K562 (cell line): ENCODE measurements around the gene ITGA2B. TPM values are rescaled to one million over a fixed set of nuclear protein-coding genes. Genes with fewer than 3 reads are reported as not detected.

Experiments used
- ATAC-seq: fragments of 200-7000 bp; cut with Tn5 transposase; 3 replicates; pipeline ENCODE4 v1.9.1; 2020; ENCODE audit warnings: moderate library complexity
- BruUV-seq: library from RNA; stranded (reverse); fragments of 400-500 nt; replicated peaks from 2 replicates; lab custom pipeline; 2021; lab: Mats Ljungman, UMichigan
- CTCF ChIA-PET: fragments of 300-600 bp; formaldehyde crosslinking; extraction: SDS; loops from one replicate; lab custom pipeline; 2021; ENCODE audit warnings: low intra/inter-chr PET ratio; lab: Yijun Ruan, JAX
- POLR2A ChIA-PET: fragments of 300-600, 350-650 bp; sonication (Branson Sonifier 250); formaldehyde crosslinking; extraction: SDS; loops from one replicate; lab custom pipeline; 2021; ENCODE audit warnings: antibody characterized with exemption, inconsistent platforms; lab: Yijun Ruan, JAX
- DNase-seq, 4 experiments: peaks; one replicate each; pipeline versions ENCODE4 v3.0.0 to v3.0.0-alpha.2; 2011 to 2018; ENCODE audit warnings: low spot score in 3 of 4, mixed read lengths in 3 of 4; ENCODE audit errors: extremely low read depth in 1 of 4
- FAIRE-seq: peaks from 2 replicates; lab custom pipeline; 2011; peaks lifted over from hg19 to GRCh38; lab: Jason Lieb, UNC
- H2AFZ ChIP-seq: 2 replicates; pipeline ENCODE4 v1.6.0; 2011; ENCODE audit warnings: low read depth, low read length, control low read depth, inconsistent platforms
- H3K27ac ChIP-seq: fragments of 200-600 bp; 3 replicates; pipeline ENCODE4 v1.8.0; 2011; ENCODE audit warnings: low read depth, mild to moderate bottlenecking, control low read depth, inconsistent platforms, low read length, moderate library complexity, mixed read lengths; ENCODE audit errors: extremely low read depth
- H3K27me3 ChIP-seq, 2 experiments: fragments of 300-600 bp in 1 of 2; 2 replicates in 1 of 2; 3 replicates in 1 of 2; pipeline versions ENCODE4 v1.6.0 to v1.8.0; 2011; ENCODE audit warnings: inconsistent platforms in 2 of 2, low read length in 2 of 2, mild to moderate bottlenecking in 1 of 2, mixed read lengths in 1 of 2, moderate library complexity in 1 of 2; ENCODE audit not compliant: control insufficient read depth in 2 of 2, insufficient read depth in 2 of 2
- H3K36me3 ChIP-seq: fragments of 300-600 bp; 3 replicates; pipeline ENCODE4 v1.8.0; 2011; ENCODE audit warnings: mild to moderate bottlenecking, low read length, inconsistent platforms; ENCODE audit not compliant: control insufficient read depth, insufficient read depth
- H3K4me1 ChIP-seq, 2 experiments: fragments of 200-600 bp in 1 of 2; replicated peaks in 1 of 2; 2 replicates in 1 of 2; 3 replicates in 1 of 2; pipeline versions ENCODE4 v1.5.1 to v1.8.0; 2011; ENCODE audit warnings: inconsistent platforms in 2 of 2, low read length in 2 of 2, mild to moderate bottlenecking in 1 of 2, mixed read lengths in 1 of 2, moderate library complexity in 1 of 2; ENCODE audit not compliant: control insufficient read depth in 2 of 2, insufficient read depth in 2 of 2
- H3K4me2 ChIP-seq: 2 replicates; pipeline ENCODE4 v1.6.1; 2011; ENCODE audit warnings: low read length, control low read depth, inconsistent platforms, mixed read lengths; ENCODE audit not compliant: insufficient read depth
- H3K4me3 ChIP-seq: fragments of 200-600 bp; sonication (generic), shearing (Covaris generic); 2 replicates; pipeline ENCODE4 v1.5.1; 2016; ENCODE audit warnings: control low read depth, inconsistent platforms
- H3K79me2 ChIP-seq: fragments of 200-600 bp; 3 replicates; pipeline ENCODE4 v1.8.0; 2011; ENCODE audit warnings: low read length, inconsistent platforms; ENCODE audit not compliant: control insufficient read depth, insufficient read depth
- H3K9ac ChIP-seq, 2 experiments: 2 replicates each; pipeline versions ENCODE4 v1.6.0 to v1.6.1; 2011; ENCODE audit warnings: low read depth in 2 of 2, low read length in 2 of 2, control low read depth in 1 of 2, inconsistent platforms in 1 of 2, mild to moderate bottlenecking in 1 of 2, mixed read lengths in 1 of 2; ENCODE audit not compliant: insufficient read depth in 1 of 2
- H3K9me1 ChIP-seq: one replicate; pipeline ENCODE4 v1.6.0; 2011; ENCODE audit warnings: inconsistent platforms, mild to moderate bottlenecking, low read length, moderate library complexity; ENCODE audit not compliant: control insufficient read depth, insufficient read depth
- H3K9me3 ChIP-seq: replicated peaks from 2 replicates; pipeline ENCODE4 v1.5.1; 2011; ENCODE audit warnings: low read depth, low read length, inconsistent platforms; ENCODE audit not compliant: control insufficient read depth, insufficient read depth
- H4K20me1 ChIP-seq: replicated peaks from 2 replicates; pipeline ENCODE4 v1.6.1; 2011; ENCODE audit warnings: low read length, inconsistent platforms, mixed read lengths; ENCODE audit not compliant: control insufficient read depth, insufficient read depth
- BRD9 ChIP-seq: fragments of 450-650 bp; IDR thresholded peaks from 2 replicates; pipeline ENCODE4 v1.6.1; 2018; ENCODE audit warnings: low read depth; ENCODE audit not compliant: partially characterized antibody
- E2F8 ChIP-seq: fragments of 450-650 bp; IDR thresholded peaks from 2 replicates; pipeline ENCODE4 v1.7.1; 2018; ENCODE audit warnings: mild to moderate bottlenecking, low read depth; ENCODE audit not compliant: partially characterized antibody
- FOS ChIP-seq: IDR thresholded peaks from 3 replicates; pipeline ENCODE4 v1.6.1; 2011; ENCODE audit not compliant: insufficient read length; ENCODE audit errors: extremely low read depth
- IRF2 ChIP-seq: sonication (generic); formaldehyde crosslinking; IDR thresholded peaks from 2 replicates; pipeline ENCODE4 v1.8.1; 2022; ENCODE audit warnings: mild to moderate bottlenecking, missing genetic modification reagents
- IRF9 ChIP-seq: fragments of 450-650 bp; IDR thresholded peaks from 2 replicates; pipeline ENCODE4 v1.6.1; 2016; ENCODE audit warnings: missing biosample characterization, missing genetic modification characterization
- KAT2B ChIP-seq: IDR thresholded peaks from one replicate; pipeline ENCODE4 v1.6.1; 2012; ENCODE audit warnings: low read depth, mild to moderate bottlenecking, control low read depth, inconsistent platforms, low read length, moderate library complexity
- PCBP1 ChIP-seq: fragments of 200-400 bp; formaldehyde crosslinking; IDR thresholded peaks from 2 replicates; pipeline ENCODE4 v1.6.1; 2018; ENCODE audit warnings: mild to moderate bottlenecking, low read depth, low read length; ENCODE audit not compliant: poor library complexity, severe bottlenecking
- SIRT6 ChIP-seq: IDR thresholded peaks from one replicate; pipeline ENCODE4 v1.6.1; 2012; ENCODE audit warnings: low read depth, mild to moderate bottlenecking, control low read depth, inconsistent platforms, low read length, moderate library complexity
- SREBF1 ChIP-seq: fragments of 150-350 bp; IDR thresholded peaks from 2 replicates; pipeline ENCODE4 v1.6.1; 2014; ENCODE audit warnings: antibody characterized with exemption, low read depth, low read length, borderline replicate concordance
- SRSF3 ChIP-seq: fragments of 200-400 bp; formaldehyde crosslinking; IDR thresholded peaks from 2 replicates; pipeline ENCODE4 v1.6.1; 2016; ENCODE audit warnings: mild to moderate bottlenecking, low read length, moderate library complexity; ENCODE audit not compliant: insufficient read depth
- STAT5A ChIP-seq: IDR thresholded peaks from 2 replicates; pipeline ENCODE4 v1.6.1; 2012; ENCODE audit warnings: low read length, inconsistent platforms, borderline replicate concordance
- TCF3 ChIP-seq: sonication (generic); formaldehyde crosslinking; IDR thresholded peaks from 2 replicates; pipeline ENCODE4 v1.4.0; 2020; ENCODE audit warnings: mild to moderate bottlenecking, missing genetic modification reagents
- TRIM24 ChIP-seq, 2 experiments: fragments of 450-650 bp; IDR thresholded peaks; 2 replicates each; pipeline ENCODE4 v1.6.1; 2016
- TRIM25 ChIP-seq: fragments of 450-650 bp; IDR thresholded peaks from 2 replicates; pipeline ENCODE4 v1.7.0; 2016; ENCODE audit warnings: borderline replicate concordance
- ZBTB5 ChIP-seq: fragments of 450-650 bp; IDR thresholded peaks from 2 replicates; pipeline ENCODE4 v1.6.1; 2017; ENCODE audit warnings: antibody characterized with exemption
- ZNF263 ChIP-seq: sonication (generic); formaldehyde crosslinking; IDR thresholded peaks from 2 replicates; pipeline ENCODE4 v1.8.0; 2022; ENCODE audit warnings: mild to moderate bottlenecking, missing genetic modification reagents, borderline replicate concordance
- WGBS: fragments of 100-300 bp; shearing (Covaris generic); methylation state at CpG from one replicate; pipeline ENCODE4 v1.1.6; 2016; ENCODE audit warnings: low coverage, mixed read lengths; ENCODE audit not compliant: insufficient coverage; ENCODE audit errors: missing lambda C conversion rate; 5-methylcytosine and 5-hydroxymethylcytosine counted together
- in situ Hi-C: fragments of 300-500 bp; cut with MboI; formaldehyde crosslinking; loops from 4 replicates; pipeline ENCODE4 v1.15.0; 2018; ENCODE audit warnings: inconsistent platforms, mixed read lengths
- intact Hi-C: fragments of 100-400 bp; cut with micrococcal nuclease; formaldehyde crosslinking; loops from 2 replicates; pipeline ENCODE4 v1.14.2; 2022
- polyA plus RNA-seq, 8 experiments: library from polyadenylated mRNA; depleted of rRNA in 4 of 8; stranded (reverse) in 5 of 8; unstranded in 3 of 8; fragments of >200 nt; fragmentation: Nextera tagmentation in 2 of 8; fragmentation: Illumina TruSeq in 1 of 8; extraction: Ambion mirVana in 2 of 8; extraction: Trizol in 1 of 8; gene quantifications; 2 replicates each; pipeline versions ENCODE4 v1.2.1 to v1.2.3, GENCODE V29; 2011 to 2014; ENCODE audit warnings: inconsistent platforms in 1 of 8, missing spikeins in 1 of 8
- total RNA-seq, 7 experiments: library from RNA; depleted of rRNA in 6 of 7; stranded (reverse); fragments of >200 nt in 6 of 7; fragmentation: Illumina TruSeq in 2 of 7; extraction: Trizol in 2 of 7; gene quantifications; 2 replicates each; pipeline versions ENCODE4 v1.2.1 to v1.2.3, GENCODE V29; 2011 to 2021; ENCODE audit warnings: low replicate concordance in 1 of 7

ITGA2B gene
- total and polyA plus RNA-seq, 9 of the 15 experiments (the other 6 are each of a cell fraction or from before 2014, with no cell fraction given) = 1.1 to 26.4 (median 5.6) TPM

GRCh38 chr17:44380767-44381166 is 8.7 kb downstream of the ITGA2B start:
- no peak for DNase-seq
- intact Hi-C loops (no loop called here), in situ Hi-C loops (no loop called here)
- no peaks in the 10 kb centered on the region; a peak in 1 of 5 replicates for H3K27me3 ChIP-seq
- no peaks in the 10 kb centered on the region for H3K36me3 ChIP-seq
- no peaks in the 10 kb centered on the region for H3K9me3 ChIP-seq
- H3K79me2 ChIP-seq = peaks cover under 1% of the 10 kb centered on the region; the same call in 1 of the 3 replicates
- no peak overlapping the region for H2AFZ ChIP-seq
- POLR2A ChIA-PET = interaction anchor here (0.5 to 1.0 kb wide), 3 partner anchors 11 to 1992 kb away, joined by 3 to 5 read pairs (median 3); partner anchors contain the start of gene STAT3
- no TSS peak for BruUV-seq
- peaks cover 7 to 35% of the 10 kb centered on the region in 2 experiments for H3K4me1 ChIP-seq
- no peak overlapping the region for H3K4me3 ChIP-seq
- no peak for FAIRE-seq
- H4K20me1 ChIP-seq = no peaks in the 10 kb centered on the region
- no peak overlapping the region; a peak in 1 of 4 replicates for H3K9ac ChIP-seq
- H3K9me1 ChIP-seq = no peaks in the 10 kb centered on the region
- H3K27ac ChIP-seq = no peak overlapping the region
- no peak overlapping the region for H3K4me2 ChIP-seq
- WGBS = 39% methylated on average over 9 of the region's 9 CpGs
- CTCF ChIA-PET = no interaction called here
- ATAC-seq = no peak
- TF ChIP-seq IRF2 (no peak), TRIM24 (IDR thresholded peaks at IDR 0.05) (no peak), TCF3 (CRISPR knock-in tag) (no peak), SRSF3 (no peak), STAT5A (no peak), SREBF1 (no peak), TRIM25 (no peak), ZNF263 (CRISPR knock-in tag) (no peak), IRF9 (tag) (no peak), FOS (no peak), ZBTB5 (no peak), BRD9 (no peak), SIRT6 (no peak), KAT2B (no peak), E2F8 (no peak), PCBP1 (no peak)
